Ovary (tissue), 3 donors: ENCODE measurements around the gene MIAT.

Experiments used
- CTCF ChIP-seq, 3 donors: fragments of 450-650 bp in 2 of 3; fragments of 200-600 bp in 1 of 3; IDR thresholded peaks; one replicate each; pipeline versions ENCODE4 v1.5.1 to v1.8.0; 2016 to 2022; ENCODE audit warnings: antibody characterized with exemption in 3 of 3, mild to moderate bottlenecking in 1 of 3
- POLR2A ChIP-seq: fragments of 450-650 bp; IDR thresholded peaks from one replicate; pipeline ENCODE4 v1.6.1; 2017; ENCODE audit warnings: antibody characterized with exemption, mild to moderate bottlenecking, moderate library complexity
- donor health status: DM: no; HTN: no; CAD: no.

- TF ChIP-seq CTCF (IDR thresholded peaks at IDR 0.05) = no peak
- no peak for TF ChIP-seq POLR2A
Measured at GRCh38 chr22:26707090-26707489, 49.7 kb downstream of the MIAT start.
